HepG2 (cell line): ENCODE data around the gene TMUB1. TPM values are rescaled to one million over a fixed set of nuclear protein-coding genes. Genes with fewer than 3 reads are reported as not detected.

Source experiments
- BATF2 ChIP-seq: sonication (generic); formaldehyde crosslinking; IDR thresholded peaks from 2 replicates; pipeline ENCODE4 v1.8.0; 2022; ENCODE audit warnings: mild to moderate bottlenecking, missing genetic modification reagents, moderate library complexity
- ESRRA ChIP-seq: sonication (generic); formaldehyde crosslinking; IDR thresholded peaks from 2 replicates; pipeline ENCODE4 v1.5.1; 2020; ENCODE audit warnings: mild to moderate bottlenecking, low read depth, missing genetic modification reagents
- FOXA1 ChIP-seq, 2 experiments: fragments of 450-650 bp in 1 of 2; sonication (generic) in 1 of 2; formaldehyde crosslinking in 1 of 2; IDR thresholded peaks; 2 replicates each; pipeline versions ENCODE4 v1.4.0 to v1.6.1; 2016 to 2020; ENCODE audit warnings: missing genetic modification reagents in 1 of 2
- IKZF4 ChIP-seq: sonication (generic); formaldehyde crosslinking; IDR thresholded peaks from 2 replicates; pipeline ENCODE4 v1.5.1; 2020; ENCODE audit warnings: borderline replicate concordance, mild to moderate bottlenecking, low read depth, missing genetic modification reagents; ENCODE audit errors: not compliant biosample characterization
- NFYC ChIP-seq: IDR thresholded peaks from 2 replicates; pipeline ENCODE4 v1.6.1; 2016; ENCODE audit warnings: missing genetic modification reagents, missing compliant biosample characterization
- NPAS2 ChIP-seq: sonication (generic); formaldehyde crosslinking; IDR thresholded peaks from 2 replicates; pipeline ENCODE4 v1.8.0; 2022; ENCODE audit warnings: mild to moderate bottlenecking, missing genetic modification reagents, borderline replicate concordance
- PHF21A ChIP-seq: sonication (generic); formaldehyde crosslinking; IDR thresholded peaks from 2 replicates; pipeline ENCODE4 v1.5.0; 2020; ENCODE audit warnings: mild to moderate bottlenecking, missing genetic modification reagents
- PLRG1 ChIP-seq: fragments of 450-650 bp; conservative IDR thresholded peaks from 2 replicates; pipeline ENCODE4 v1.6.1; 2016
- RBFOX2 ChIP-seq: fragments of 200-400 bp; formaldehyde crosslinking; IDR thresholded peaks from 2 replicates; pipeline ENCODE4 v1.6.1; 2017; ENCODE audit warnings: low read depth, mild to moderate bottlenecking, low read length
- SNAI1 ChIP-seq: sonication (generic); formaldehyde crosslinking; IDR thresholded peaks from 2 replicates; pipeline ENCODE4 v1.5.0; 2020; ENCODE audit warnings: mild to moderate bottlenecking, missing genetic modification reagents, borderline replicate concordance
- SP1 ChIP-seq, 2 experiments: fragments of 450-650 bp in 1 of 2; sonication (generic) in 1 of 2; formaldehyde crosslinking in 1 of 2; IDR thresholded peaks; 2 replicates each; pipeline versions ENCODE4 v1.4.0 to v1.6.1; 2016 to 2020; ENCODE audit warnings: missing genetic modification reagents in 1 of 2
- SP4 ChIP-seq: sonication (generic); formaldehyde crosslinking; IDR thresholded peaks from 2 replicates; pipeline ENCODE4 v1.8.1; 2023; ENCODE audit warnings: mild to moderate bottlenecking, missing genetic modification reagents
- TBX3 ChIP-seq: fragments of 450-650 bp; IDR thresholded peaks from 2 replicates; pipeline ENCODE4 v1.6.1; 2017; ENCODE audit warnings: antibody characterized with exemption, mild to moderate bottlenecking, inconsistent platforms, borderline replicate concordance
- TCF7 ChIP-seq: sonication (generic); IDR thresholded peaks from 2 replicates; pipeline ENCODE4 v1.6.1; 2016; ENCODE audit warnings: antibody characterized with exemption, low read depth
- TCF7L2 ChIP-seq: IDR thresholded peaks from 2 replicates; pipeline ENCODE4 v1.6.1; 2011; ENCODE audit warnings: mild to moderate bottlenecking, low read depth, low read length, moderate library complexity
- ZFP41 ChIP-seq: sonication (generic); formaldehyde crosslinking; IDR thresholded peaks from 2 replicates; pipeline ENCODE4 v1.4.0; 2020; ENCODE audit warnings: mild to moderate bottlenecking, missing genetic modification reagents, borderline replicate concordance
- ZFX ChIP-seq: sonication (generic); formaldehyde crosslinking; IDR thresholded peaks from 2 replicates; pipeline ENCODE4 v1.4.0; 2020; ENCODE audit warnings: mild to moderate bottlenecking, low read depth, missing genetic modification reagents, moderate library complexity
- ZNF138 ChIP-seq: sonication (generic); formaldehyde crosslinking; IDR thresholded peaks from 2 replicates; pipeline ENCODE4 v1.5.0; 2020; ENCODE audit warnings: mild to moderate bottlenecking, low read depth, missing genetic modification reagents
- ZNF143 ChIP-seq: sonication (generic); formaldehyde crosslinking; IDR thresholded peaks from 2 replicates; pipeline ENCODE4 v1.4.0; 2020; ENCODE audit warnings: missing genetic modification reagents
- ZNF256 ChIP-seq: sonication (generic); formaldehyde crosslinking; conservative IDR thresholded peaks from 2 replicates; pipeline ENCODE4 v1.4.0; 2020; ENCODE audit warnings: missing genetic modification reagents
- ZNF563 ChIP-seq: sonication (generic); formaldehyde crosslinking; IDR thresholded peaks from 2 replicates; pipeline ENCODE4 v1.8.0; 2022; ENCODE audit warnings: mild to moderate bottlenecking, moderate library complexity, missing genetic modification reagents
- ZNF674 ChIP-seq: sonication (generic); formaldehyde crosslinking; IDR thresholded peaks from 2 replicates; pipeline ENCODE4 v1.5.0; 2020; ENCODE audit warnings: low read depth, mild to moderate bottlenecking, missing genetic modification reagents
- ZNF713 ChIP-seq: sonication (generic); formaldehyde crosslinking; IDR thresholded peaks from 2 replicates; pipeline ENCODE4 v1.4.0; 2020; ENCODE audit warnings: mild to moderate bottlenecking, missing genetic modification reagents
- ZNF75D ChIP-seq: sonication (generic); formaldehyde crosslinking; IDR thresholded peaks from 2 replicates; pipeline ENCODE4 v1.8.1; 2023; ENCODE audit warnings: missing genetic modification reagents, mild to moderate bottlenecking, borderline replicate concordance
- ZNF878 ChIP-seq: sonication (generic); formaldehyde crosslinking; IDR thresholded peaks from 2 replicates; pipeline ENCODE4 v1.8.1; 2023; ENCODE audit warnings: mild to moderate bottlenecking, missing genetic modification reagents, moderate library complexity
- polyA plus RNA-seq, 8 experiments: library from polyadenylated mRNA; depleted of rRNA in 3 of 8; stranded (reverse) in 7 of 8; unstranded in 1 of 8; fragments of >200 nt; fragmentation: Illumina TruSeq in 4 of 8; extraction: Trizol in 4 of 8; gene quantifications; 2 replicates each; pipeline versions ENCODE4 v1.2.1 to v1.2.3, GENCODE V29; 2011 to 2016; ENCODE audit warnings: low read depth in 4 of 8, missing spikeins in 1 of 8, mixed read lengths in 1 of 8; ENCODE audit not compliant: insufficient read depth in 1 of 8
- total RNA-seq, 5 experiments: library from RNA; depleted of rRNA; stranded (reverse); fragments of >200 nt; fragmentation: Illumina TruSeq; extraction: Trizol; gene quantifications; 2 replicates each; pipeline ENCODE4 v1.2.3, GENCODE V29; 2016; ENCODE audit warnings: low read depth in 1 of 5
- TF ChIP-seq, protein P1 (sequence below): sonication (generic); formaldehyde crosslinking; IDR thresholded peaks from 2 replicates; pipeline ENCODE4 v1.8.0; 2022; ENCODE audit warnings: missing genetic modification reagents, low read depth, mild to moderate bottlenecking, borderline replicate concordance
- TF ChIP-seq, protein P2 (sequence below): IDR thresholded peaks from 2 replicates; pipeline ENCODE4 v1.6.1; 2016; ENCODE audit warnings: low read depth, borderline replicate concordance
- TF ChIP-seq, protein P3 (sequence below): sonication (generic); formaldehyde crosslinking; IDR thresholded peaks from 2 replicates; pipeline ENCODE4 v1.4.0; 2020; ENCODE audit warnings: missing genetic modification reagents

The TMUB1 gene
- total and polyA plus RNA-seq, 2 of the 13 experiments (the other 11 are each of a cell fraction or from before 2014, with no cell fraction given), result 44.8 to 51.6 TPM

GRCh38 chr7:151062399-151063211, 20.7 kb downstream of the TMUB1 start (continued):
- TF ChIP-seq SNAI1 (CRISPR knock-in tag) (no peak), TBX3 (no peak; the same call in 1 of the 2 replicates), ZNF713 (CRISPR knock-in tag) (no peak), ZNF138 (CRISPR knock-in tag) (no peak), TCF7L2 (no peak), FOXA1 (IDR thresholded peaks at IDR 0.05) (no peak), FOXA1 (CRISPR knock-in tag; IDR thresholded peaks at IDR 0.05) (peak; percentile 7; the same call in 1 of the 2 replicates), IKZF4 (CRISPR knock-in tag) (no peak), ZFP41 (no peak), RBFOX2 (peak; percentile 79), SP1 (IDR thresholded peaks at IDR 0.05) (no peak), SP1 (CRISPR knock-in tag; IDR thresholded peaks at IDR 0.05) (peak; percentile 92), NPAS2 (no peak), PLRG1 (no peak), BATF2 (CRISPR knock-in tag) (no peak), ZNF256 (CRISPR knock-in tag) (no peak), ZNF563 (CRISPR knock-in tag) (peak; percentile 48; the same call in 1 of the 2 replicates), ZNF75D (CRISPR knock-in tag) (no peak), ZNF878 (CRISPR knock-in tag) (no peak), ZFX (CRISPR knock-in tag) (peak; percentile 59; the same call in 1 of the 2 replicates), SP4 (CRISPR knock-in tag) (no peak), ZNF143 (CRISPR knock-in tag) (no peak; the same call in 1 of the 2 replicates), TCF7 (0 out of 2 replicates have a peak, but pooled peaks have one; percentile 5), ZNF674 (CRISPR knock-in tag) (no peak), PHF21A (CRISPR knock-in tag) (peak; percentile 85), NFYC (CRISPR knock-in tag) (peak; percentile 75), ESRRA (CRISPR knock-in tag) (peak; percentile 43)
- TF ChIP-seq, protein P1, sequence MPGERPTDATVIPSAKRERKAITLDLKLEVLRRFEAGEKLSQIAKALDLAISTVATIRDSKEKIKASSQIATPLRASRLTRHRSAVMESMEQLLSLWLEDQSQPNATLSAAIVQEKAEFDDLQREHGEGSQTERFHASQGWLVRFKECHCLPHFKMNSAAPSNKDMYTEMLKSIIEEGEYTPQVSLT (CRISPR knock-in tag), result no peak
- TF ChIP-seq, protein P2, sequence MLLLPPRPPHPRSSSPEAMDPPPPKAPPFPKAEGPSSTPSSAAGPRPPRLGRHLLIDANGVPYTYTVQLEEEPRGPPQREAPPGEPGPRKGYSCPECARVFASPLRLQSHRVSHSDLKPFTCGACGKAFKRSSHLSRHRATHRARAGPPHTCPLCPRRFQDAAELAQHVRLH (CRISPR knock-in tag), result no peak
- TF ChIP-seq, protein P3, sequence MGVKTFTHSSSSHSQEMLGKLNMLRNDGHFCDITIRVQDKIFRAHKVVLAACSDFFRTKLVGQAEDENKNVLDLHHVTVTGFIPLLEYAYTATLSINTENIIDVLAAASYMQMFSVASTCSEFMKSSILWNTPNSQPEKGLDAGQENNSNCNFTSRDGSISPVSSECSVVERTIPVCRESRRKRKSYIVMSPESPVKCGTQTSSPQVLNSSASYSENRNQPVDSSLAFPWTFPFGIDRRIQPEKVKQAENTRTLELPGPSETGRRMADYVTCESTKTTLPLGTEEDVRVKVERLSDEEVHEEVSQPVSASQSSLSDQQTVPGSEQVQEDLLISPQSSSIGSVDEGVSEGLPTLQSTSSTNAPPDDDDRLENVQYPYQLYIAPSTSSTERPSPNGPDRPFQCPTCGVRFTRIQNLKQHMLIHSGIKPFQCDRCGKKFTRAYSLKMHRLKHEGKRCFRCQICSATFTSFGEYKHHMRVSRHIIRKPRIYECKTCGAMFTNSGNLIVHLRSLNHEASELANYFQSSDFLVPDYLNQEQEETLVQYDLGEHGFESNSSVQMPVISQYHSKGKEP (CRISPR knock-in tag), result no peak
